PFSK-1 (cell line): ENCODE results near the gene PLEKHG4B.

Source experiments
- POLR2AphosphoS5 ChIP-seq: IDR thresholded peaks from 2 replicates; pipeline ENCODE4 v1.6.1; 2012; ENCODE audit warnings: low read depth, mild to moderate bottlenecking, control low read depth, low read length, moderate library complexity
- REST ChIP-seq, 2 experiments: IDR thresholded peaks; 2 replicates each; pipeline versions ENCODE4 v1.6.1 to v1.8.0; 2011 to 2012; ENCODE audit warnings: low read depth in 2 of 2, low read length in 2 of 2, control low read depth in 1 of 2, inconsistent platforms in 1 of 2, mild to moderate bottlenecking in 1 of 2, moderate library complexity in 1 of 2; ENCODE audit not compliant: insufficient read depth in 1 of 2

GRCh38 chr5:185095-186070, 93.4 kb downstream of the PLEKHG4B start:
- TF ChIP-seq POLR2AphosphoS5 (no peak), REST (IDR thresholded peaks at IDR 0.05; ENCODE audit: insufficient read depth in 1 of 2, low read depth in 2 of 2, low read length in 2 of 2) (no peak)
